GM12878 (cell line): ENCODE data around the gene LGI4. TPM values are rescaled to one million over a fixed set of nuclear protein-coding genes. Genes with fewer than 3 reads are reported as not detected.

ENCODE experiments used
- BHLHE40 ChIP-seq, 2 experiments: fragments of 450-650 bp in 1 of 2; IDR thresholded peaks; 2 replicates each; pipeline ENCODE4 v1.6.1; 2011 to 2017; ENCODE audit warnings: low read depth in 2 of 2, borderline replicate concordance in 1 of 2, improper control_type of control experiment in 1 of 2, low read length in 1 of 2, mild to moderate bottlenecking in 1 of 2
- EED ChIP-seq: sonication (generic); IDR thresholded peaks from 2 replicates; pipeline ENCODE4 v1.6.1; 2016; ENCODE audit warnings: antibody characterized with exemption, low read depth
- KAT2A ChIP-seq: conservative IDR thresholded peaks from 2 replicates; pipeline ENCODE4 v1.6.1; 2011; ENCODE audit warnings: low read depth, low read length; ENCODE audit not compliant: control insufficient read depth
- NFIC ChIP-seq: IDR thresholded peaks from 2 replicates; pipeline ENCODE4 v1.6.1; 2012; ENCODE audit warnings: low read depth, mild to moderate bottlenecking, inconsistent platforms, low read length, moderate library complexity
- polyA plus RNA-seq, 11 experiments: library from polyadenylated mRNA; depleted of rRNA in 4 of 11; unstranded in 6 of 11; stranded (reverse) in 5 of 11; fragments of >200 nt; fragmentation: Nextera tagmentation in 4 of 11; fragmentation: Illumina TruSeq in 1 of 11; extraction: Ambion mirVana in 4 of 11; extraction: Trizol in 1 of 11; gene quantifications; 1 replicate in 1 of 11; 2 replicates in 10 of 11; pipeline versions ENCODE4 v1.2.1 to v1.2.3, GENCODE V29; 2011 to 2016; ENCODE audit warnings: inconsistent platforms in 2 of 11, missing spikeins in 2 of 11, low read depth in 1 of 11
- total RNA-seq, 4 experiments: library from RNA; depleted of rRNA in 3 of 4; stranded (reverse); fragments of >200 nt in 3 of 4; fragmentation: Illumina TruSeq in 1 of 4; extraction: Trizol in 1 of 4; gene quantifications; 2 replicates each; pipeline versions ENCODE4 v1.2.1 to v1.2.3, GENCODE V29; 2013 to 2021
- TF ChIP-seq, protein P1 (sequence below): fragments of 450-650 bp; IDR thresholded peaks from 2 replicates; pipeline ENCODE4 v1.6.1; 2017; ENCODE audit warnings: mild to moderate bottlenecking, moderate library complexity
- TF ChIP-seq, protein P2 (sequence below): fragments of 150-350 bp; IDR thresholded peaks from 2 replicates; pipeline ENCODE4 v1.6.1; 2014; ENCODE audit warnings: mild to moderate bottlenecking, low read depth, low read length
- TF ChIP-seq, protein P3 (sequence below): fragments of 450-650 bp; IDR thresholded peaks from 2 replicates; pipeline ENCODE4 v1.6.1; 2017; ENCODE audit warnings: mild to moderate bottlenecking, moderate library complexity
- TF ChIP-seq, protein P4 (sequence below): fragments of 450-650 bp; IDR thresholded peaks from 2 replicates; pipeline ENCODE4 v1.6.1; 2017; ENCODE audit warnings: antibody characterized with exemption, mild to moderate bottlenecking, moderate library complexity
- TF ChIP-seq, protein P5 (sequence below): fragments of 450-650 bp; IDR thresholded peaks from 2 replicates; pipeline ENCODE4 v1.6.1; 2017; ENCODE audit warnings: mild to moderate bottlenecking
- TF ChIP-seq, protein P6 (sequence below): IDR thresholded peaks from 2 replicates; pipeline ENCODE4 v1.6.1; 2011; ENCODE audit warnings: low read depth, low read length, improper control_type of control experiment, borderline replicate concordance
- TF ChIP-seq, protein P7 (sequence below): IDR thresholded peaks from 2 replicates; pipeline ENCODE4 v1.6.1; 2011; ENCODE audit warnings: borderline replicate concordance, low read depth, mild to moderate bottlenecking, moderate library complexity, mixed read lengths, low read length; ENCODE audit not compliant: insufficient read depth; ENCODE audit errors: extremely low read length

LGI4 gene
- total and polyA plus RNA-seq, 10 of the 15 experiments (the other 5 are each of a cell fraction or from before 2014, with no cell fraction given) = 0.11 TPM; not detected in 9

DNA sequence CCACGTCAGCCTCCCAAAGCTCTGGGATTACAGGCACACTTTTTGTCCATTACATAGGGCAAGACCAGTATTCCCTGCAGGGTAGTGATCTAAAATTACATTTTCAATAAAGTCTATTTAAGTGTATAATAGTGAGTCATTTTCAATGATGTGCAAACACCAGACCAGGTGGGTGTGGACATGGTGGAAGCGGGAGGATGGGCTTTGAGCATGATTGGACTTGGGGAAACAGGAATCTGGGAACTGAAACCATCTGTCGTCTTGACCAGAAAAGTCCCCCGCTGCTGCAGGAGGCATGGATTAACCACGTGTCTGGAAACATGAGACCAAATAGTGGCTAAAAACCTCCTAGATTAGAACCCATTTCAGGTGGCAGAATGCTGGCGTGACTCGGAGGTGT lies 14.4 kb downstream of the LGI4 start (continued):
- TF ChIP-seq, protein P1, sequence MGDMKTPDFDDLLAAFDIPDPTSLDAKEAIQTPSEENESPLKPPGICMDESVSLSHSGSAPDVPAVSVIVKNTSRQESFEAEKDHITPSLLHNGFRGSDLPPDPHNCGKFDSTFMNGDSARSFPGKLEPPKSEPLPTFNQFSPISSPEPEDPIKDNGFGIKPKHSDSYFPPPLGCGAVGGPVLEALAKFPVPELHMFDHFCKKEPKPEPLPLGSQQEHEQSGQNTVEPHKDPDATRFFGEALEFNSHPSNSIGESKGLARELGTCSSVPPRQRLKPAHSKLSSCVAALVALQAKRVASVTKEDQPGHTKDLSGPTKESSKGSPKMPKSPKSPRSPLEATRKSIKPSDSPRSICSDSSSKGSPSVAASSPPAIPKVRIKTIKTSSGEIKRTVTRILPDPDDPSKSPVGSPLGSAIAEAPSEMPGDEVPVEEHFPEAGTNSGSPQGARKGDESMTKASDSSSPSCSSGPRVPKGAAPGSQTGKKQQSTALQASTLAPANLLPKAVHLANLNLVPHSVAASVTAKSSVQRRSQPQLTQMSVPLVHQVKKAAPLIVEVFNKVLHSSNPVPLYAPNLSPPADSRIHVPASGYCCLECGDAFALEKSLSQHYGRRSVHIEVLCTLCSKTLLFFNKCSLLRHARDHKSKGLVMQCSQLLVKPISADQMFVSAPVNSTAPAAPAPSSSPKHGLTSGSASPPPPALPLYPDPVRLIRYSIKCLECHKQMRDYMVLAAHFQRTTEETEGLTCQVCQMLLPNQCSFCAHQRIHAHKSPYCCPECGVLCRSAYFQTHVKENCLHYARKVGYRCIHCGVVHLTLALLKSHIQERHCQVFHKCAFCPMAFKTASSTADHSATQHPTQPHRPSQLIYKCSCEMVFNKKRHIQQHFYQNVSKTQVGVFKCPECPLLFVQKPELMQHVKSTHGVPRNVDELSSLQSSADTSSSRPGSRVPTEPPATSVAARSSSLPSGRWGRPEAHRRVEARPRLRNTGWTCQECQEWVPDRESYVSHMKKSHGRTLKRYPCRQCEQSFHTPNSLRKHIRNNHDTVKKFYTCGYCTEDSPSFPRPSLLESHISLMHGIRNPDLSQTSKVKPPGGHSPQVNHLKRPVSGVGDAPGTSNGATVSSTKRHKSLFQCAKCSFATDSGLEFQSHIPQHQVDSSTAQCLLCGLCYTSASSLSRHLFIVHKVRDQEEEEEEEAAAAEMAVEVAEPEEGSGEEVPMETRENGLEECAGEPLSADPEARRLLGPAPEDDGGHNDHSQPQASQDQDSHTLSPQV = no peak
- TF ChIP-seq KAT2A = no peak
- TF ChIP-seq, protein P2, sequence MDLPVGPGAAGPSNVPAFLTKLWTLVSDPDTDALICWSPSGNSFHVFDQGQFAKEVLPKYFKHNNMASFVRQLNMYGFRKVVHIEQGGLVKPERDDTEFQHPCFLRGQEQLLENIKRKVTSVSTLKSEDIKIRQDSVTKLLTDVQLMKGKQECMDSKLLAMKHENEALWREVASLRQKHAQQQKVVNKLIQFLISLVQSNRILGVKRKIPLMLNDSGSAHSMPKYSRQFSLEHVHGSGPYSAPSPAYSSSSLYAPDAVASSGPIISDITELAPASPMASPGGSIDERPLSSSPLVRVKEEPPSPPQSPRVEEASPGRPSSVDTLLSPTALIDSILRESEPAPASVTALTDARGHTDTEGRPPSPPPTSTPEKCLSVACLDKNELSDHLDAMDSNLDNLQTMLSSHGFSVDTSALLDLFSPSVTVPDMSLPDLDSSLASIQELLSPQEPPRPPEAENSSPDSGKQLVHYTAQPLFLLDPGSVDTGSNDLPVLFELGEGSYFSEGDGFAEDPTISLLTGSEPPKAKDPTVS = no peak
- TF ChIP-seq, protein P3, sequence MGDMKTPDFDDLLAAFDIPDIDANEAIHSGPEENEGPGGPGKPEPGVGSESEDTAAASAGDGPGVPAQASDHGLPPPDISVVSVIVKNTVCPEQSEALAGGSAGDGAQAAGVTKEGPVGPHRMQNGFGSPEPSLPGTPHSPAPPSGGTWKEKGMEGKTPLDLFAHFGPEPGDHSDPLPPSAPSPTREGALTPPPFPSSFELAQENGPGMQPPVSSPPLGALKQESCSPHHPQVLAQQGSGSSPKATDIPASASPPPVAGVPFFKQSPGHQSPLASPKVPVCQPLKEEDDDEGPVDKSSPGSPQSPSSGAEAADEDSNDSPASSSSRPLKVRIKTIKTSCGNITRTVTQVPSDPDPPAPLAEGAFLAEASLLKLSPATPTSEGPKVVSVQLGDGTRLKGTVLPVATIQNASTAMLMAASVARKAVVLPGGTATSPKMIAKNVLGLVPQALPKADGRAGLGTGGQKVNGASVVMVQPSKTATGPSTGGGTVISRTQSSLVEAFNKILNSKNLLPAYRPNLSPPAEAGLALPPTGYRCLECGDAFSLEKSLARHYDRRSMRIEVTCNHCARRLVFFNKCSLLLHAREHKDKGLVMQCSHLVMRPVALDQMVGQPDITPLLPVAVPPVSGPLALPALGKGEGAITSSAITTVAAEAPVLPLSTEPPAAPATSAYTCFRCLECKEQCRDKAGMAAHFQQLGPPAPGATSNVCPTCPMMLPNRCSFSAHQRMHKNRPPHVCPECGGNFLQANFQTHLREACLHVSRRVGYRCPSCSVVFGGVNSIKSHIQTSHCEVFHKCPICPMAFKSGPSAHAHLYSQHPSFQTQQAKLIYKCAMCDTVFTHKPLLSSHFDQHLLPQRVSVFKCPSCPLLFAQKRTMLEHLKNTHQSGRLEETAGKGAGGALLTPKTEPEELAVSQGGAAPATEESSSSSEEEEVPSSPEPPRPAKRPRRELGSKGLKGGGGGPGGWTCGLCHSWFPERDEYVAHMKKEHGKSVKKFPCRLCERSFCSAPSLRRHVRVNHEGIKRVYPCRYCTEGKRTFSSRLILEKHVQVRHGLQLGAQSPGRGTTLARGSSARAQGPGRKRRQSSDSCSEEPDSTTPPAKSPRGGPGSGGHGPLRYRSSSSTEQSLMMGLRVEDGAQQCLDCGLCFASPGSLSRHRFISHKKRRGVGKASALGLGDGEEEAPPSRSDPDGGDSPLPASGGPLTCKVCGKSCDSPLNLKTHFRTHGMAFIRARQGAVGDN = 0 out of 2 replicates have a peak, but pooled peaks have one; percentile 9
- TF ChIP-seq, protein P4, sequence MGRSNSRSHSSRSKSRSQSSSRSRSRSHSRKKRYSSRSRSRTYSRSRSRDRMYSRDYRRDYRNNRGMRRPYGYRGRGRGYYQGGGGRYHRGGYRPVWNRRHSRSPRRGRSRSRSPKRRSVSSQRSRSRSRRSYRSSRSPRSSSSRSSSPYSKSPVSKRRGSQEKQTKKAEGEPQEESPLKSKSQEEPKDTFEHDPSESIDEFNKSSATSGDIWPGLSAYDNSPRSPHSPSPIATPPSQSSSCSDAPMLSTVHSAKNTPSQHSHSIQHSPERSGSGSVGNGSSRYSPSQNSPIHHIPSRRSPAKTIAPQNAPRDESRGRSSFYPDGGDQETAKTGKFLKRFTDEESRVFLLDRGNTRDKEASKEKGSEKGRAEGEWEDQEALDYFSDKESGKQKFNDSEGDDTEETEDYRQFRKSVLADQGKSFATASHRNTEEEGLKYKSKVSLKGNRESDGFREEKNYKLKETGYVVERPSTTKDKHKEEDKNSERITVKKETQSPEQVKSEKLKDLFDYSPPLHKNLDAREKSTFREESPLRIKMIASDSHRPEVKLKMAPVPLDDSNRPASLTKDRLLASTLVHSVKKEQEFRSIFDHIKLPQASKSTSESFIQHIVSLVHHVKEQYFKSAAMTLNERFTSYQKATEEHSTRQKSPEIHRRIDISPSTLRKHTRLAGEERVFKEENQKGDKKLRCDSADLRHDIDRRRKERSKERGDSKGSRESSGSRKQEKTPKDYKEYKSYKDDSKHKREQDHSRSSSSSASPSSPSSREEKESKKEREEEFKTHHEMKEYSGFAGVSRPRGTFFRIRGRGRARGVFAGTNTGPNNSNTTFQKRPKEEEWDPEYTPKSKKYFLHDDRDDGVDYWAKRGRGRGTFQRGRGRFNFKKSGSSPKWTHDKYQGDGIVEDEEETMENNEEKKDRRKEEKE = no peak
- TF ChIP-seq BHLHE40 (IDR thresholded peaks at IDR 0.05; ENCODE audit: borderline replicate concordance in 1 of 2, low read depth in 2 of 2, low read length in 1 of 2) = no peak
- TF ChIP-seq, protein P5, sequence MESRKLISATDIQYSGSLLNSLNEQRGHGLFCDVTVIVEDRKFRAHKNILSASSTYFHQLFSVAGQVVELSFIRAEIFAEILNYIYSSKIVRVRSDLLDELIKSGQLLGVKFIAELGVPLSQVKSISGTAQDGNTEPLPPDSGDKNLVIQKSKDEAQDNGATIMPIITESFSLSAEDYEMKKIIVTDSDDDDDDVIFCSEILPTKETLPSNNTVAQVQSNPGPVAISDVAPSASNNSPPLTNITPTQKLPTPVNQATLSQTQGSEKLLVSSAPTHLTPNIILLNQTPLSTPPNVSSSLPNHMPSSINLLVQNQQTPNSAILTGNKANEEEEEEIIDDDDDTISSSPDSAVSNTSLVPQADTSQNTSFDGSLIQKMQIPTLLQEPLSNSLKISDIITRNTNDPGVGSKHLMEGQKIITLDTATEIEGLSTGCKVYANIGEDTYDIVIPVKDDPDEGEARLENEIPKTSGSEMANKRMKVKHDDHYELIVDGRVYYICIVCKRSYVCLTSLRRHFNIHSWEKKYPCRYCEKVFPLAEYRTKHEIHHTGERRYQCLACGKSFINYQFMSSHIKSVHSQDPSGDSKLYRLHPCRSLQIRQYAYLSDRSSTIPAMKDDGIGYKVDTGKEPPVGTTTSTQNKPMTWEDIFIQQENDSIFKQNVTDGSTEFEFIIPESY = no peak
- TF ChIP-seq, protein P6, sequence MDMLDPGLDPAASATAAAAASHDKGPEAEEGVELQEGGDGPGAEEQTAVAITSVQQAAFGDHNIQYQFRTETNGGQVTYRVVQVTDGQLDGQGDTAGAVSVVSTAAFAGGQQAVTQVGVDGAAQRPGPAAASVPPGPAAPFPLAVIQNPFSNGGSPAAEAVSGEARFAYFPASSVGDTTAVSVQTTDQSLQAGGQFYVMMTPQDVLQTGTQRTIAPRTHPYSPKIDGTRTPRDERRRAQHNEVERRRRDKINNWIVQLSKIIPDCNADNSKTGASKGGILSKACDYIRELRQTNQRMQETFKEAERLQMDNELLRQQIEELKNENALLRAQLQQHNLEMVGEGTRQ = no peak
- TF ChIP-seq, protein P7, sequence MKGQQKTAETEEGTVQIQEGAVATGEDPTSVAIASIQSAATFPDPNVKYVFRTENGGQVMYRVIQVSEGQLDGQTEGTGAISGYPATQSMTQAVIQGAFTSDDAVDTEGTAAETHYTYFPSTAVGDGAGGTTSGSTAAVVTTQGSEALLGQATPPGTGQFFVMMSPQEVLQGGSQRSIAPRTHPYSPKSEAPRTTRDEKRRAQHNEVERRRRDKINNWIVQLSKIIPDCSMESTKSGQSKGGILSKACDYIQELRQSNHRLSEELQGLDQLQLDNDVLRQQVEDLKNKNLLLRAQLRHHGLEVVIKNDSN = no peak
- TF ChIP-seq EED = 0 out of 2 replicates have a peak, but pooled peaks have one; percentile 30
- TF ChIP-seq NFIC = no peak
